ENCODE results near the gene PA2G4.
"Not testable (repeated sequence)": the region's sequence is repeated elsewhere in the genome, so short reads cannot be mapped to it uniquely, and the experiment has no call there.

PA2G4 gene

GRCh38 chr12:56143870-56144269 lies 39.5 kb downstream of the PA2G4 start:
- H3K9me3 Mint-ChIP-seq, result no peaks in the 10 kb centered on the region

DNA sequence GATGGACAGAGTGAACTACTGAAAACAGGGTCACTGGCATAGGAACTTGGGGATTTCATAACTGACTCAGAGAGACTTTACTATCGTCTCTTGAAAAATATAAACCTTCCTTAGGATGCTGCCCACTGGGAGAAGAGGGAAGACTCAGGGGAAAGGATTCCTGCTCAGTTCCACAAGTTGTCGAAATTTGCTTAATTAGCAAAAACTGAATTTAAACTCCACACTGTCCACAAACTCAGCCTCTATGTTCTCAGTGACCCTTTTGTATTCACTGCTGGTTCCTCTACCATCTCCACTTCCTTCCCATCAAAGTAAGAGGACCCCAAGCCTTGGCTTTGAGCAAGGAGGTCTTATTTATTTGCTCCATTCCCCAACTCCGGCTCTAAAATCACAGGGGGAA lies 40.9 kb downstream of the PA2G4 start:
- no peaks in the 10 kb centered on the region for H3K9me3 Mint-ChIP-seq
- no peak overlapping the region for H3K4me3 Mint-ChIP-seq
- H3K36me3 Mint-ChIP-seq (ENCODE audit: low read depth), result peaks cover 55% of the 10 kb centered on the region
- no peak for DNase-seq (ENCODE audit: low spot score)
- no peak overlapping the region for H3K27ac Mint-ChIP-seq
- H3K4me1 Mint-ChIP-seq (ENCODE audit: low read depth), result peaks cover 26% of the 10 kb centered on the region
- no peaks in the 10 kb centered on the region for H3K27me3 Mint-ChIP-seq (ENCODE audit: low read depth)

More at GRCh38 chr12:56143870-56144269, 39.5 kb downstream of the PA2G4 start:
- Mint-ChIP-seq H3K4me1 (ENCODE audit: low read depth) (peaks cover 27% of the 10 kb centered on the region), H3K27me3 (ENCODE audit: low read depth) (no peaks in the 10 kb centered on the region), H3K27ac (peak overlapping the region; percentile 22), H3K36me3 (ENCODE audit: low read depth) (peaks cover 65% of the 10 kb centered on the region), H3K4me3 (no peak overlapping the region)
- no peak for DNase-seq (ENCODE audit: low spot score)

- no peak for DNase-seq (ENCODE audit: low spot score)
- H3K9me3 Mint-ChIP-seq, result no peaks in the 10 kb centered on the region
- peaks cover 30% of the 10 kb centered on the region for H3K4me1 Mint-ChIP-seq (ENCODE audit: low read depth)
- H3K27ac Mint-ChIP-seq, result peak overlapping the region; percentile 50
- no peaks in the 10 kb centered on the region for H3K27me3 Mint-ChIP-seq (ENCODE audit: low read depth)
- H3K36me3 Mint-ChIP-seq (ENCODE audit: low read depth), result peaks cover 44% of the 10 kb centered on the region
- no peak overlapping the region for H3K4me3 Mint-ChIP-seq
Measured at GRCh38 chr12:56146492-56147460, 42.4 kb downstream of the PA2G4 start.

- Mint-ChIP-seq H3K27me3 (ENCODE audit: low read depth) (no peaks in the 10 kb centered on the region), H3K4me3 (peak overlapping the region; percentile 94), H3K9me3 (no peaks in the 10 kb centered on the region), H3K4me1 (ENCODE audit: low read depth) (peaks cover 35% of the 10 kb centered on the region), H3K36me3 (ENCODE audit: low read depth) (peaks cover 14% of the 10 kb centered on the region), H3K27ac (peak overlapping the region; percentile 100)
- no peak for DNase-seq (ENCODE audit: low spot score)
Measured at GRCh38 chr12:56150563-56150962, 46.2 kb downstream of the PA2G4 start.

DNA sequence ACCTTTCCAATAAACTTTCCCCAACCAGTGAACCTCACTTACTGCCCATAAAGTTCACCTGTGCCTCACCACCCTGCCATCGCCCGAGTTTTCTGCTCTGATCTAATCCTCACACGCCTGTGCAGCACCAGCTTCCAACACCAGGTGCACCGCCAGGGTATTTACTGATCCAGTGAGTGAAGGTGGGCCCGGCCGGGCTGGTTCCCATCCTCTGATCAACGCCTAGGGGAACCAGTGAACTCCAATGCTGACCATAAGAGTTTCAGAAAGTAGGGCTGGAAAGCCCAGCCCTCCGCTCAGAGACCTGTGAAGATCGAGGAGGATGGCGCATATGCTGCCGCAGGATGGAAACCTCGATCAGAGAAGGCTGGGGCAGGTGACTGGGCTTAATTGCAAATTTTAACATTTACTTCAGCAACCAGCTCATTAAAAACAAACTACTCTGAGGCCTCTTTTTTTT lies 47.3 kb downstream of the PA2G4 start:
- Mint-ChIP-seq H3K27me3 (ENCODE audit: low read depth) (no peaks in the 10 kb centered on the region), H3K27ac (peak overlapping the region; percentile 100), H3K36me3 (ENCODE audit: low read depth) (peaks cover 16% of the 10 kb centered on the region), H3K4me1 (ENCODE audit: low read depth) (peaks cover 36% of the 10 kb centered on the region), H3K4me3 (peak overlapping the region; percentile 94), H3K9me3 (no peaks in the 10 kb centered on the region)
- peak; percentile 61 for DNase-seq (ENCODE audit: low spot score)

DNA sequence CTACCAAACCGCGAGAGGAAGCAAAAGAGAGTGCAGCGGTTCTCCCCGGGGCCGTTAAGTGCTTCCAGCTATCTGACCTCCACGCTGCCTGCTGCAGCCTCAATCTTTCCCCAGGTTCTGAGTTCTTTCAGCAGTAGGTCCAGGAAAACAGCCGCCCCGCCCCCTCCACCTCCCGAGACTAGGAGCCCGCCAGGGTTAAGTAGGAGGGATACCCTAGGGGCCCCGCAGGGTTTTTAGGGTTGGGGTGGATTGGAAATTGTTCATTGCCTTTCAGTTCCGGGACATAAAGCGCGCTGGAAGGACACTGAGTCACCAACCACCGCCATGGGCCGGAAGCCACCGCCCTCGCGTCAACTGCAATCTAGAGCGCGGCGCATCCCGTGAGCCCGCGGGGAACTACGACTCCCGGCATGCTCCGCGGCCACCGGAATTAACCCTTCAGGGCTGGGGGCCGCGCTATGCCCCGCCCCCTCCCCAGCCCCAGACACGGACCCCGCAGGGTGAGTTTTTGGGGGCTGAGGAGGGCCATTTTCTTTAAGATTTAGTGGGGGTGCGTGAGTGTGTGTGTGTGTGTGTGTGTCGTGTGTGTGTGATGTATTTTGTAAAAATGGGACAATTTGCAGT lies 47.9 kb downstream of the PA2G4 start, which contains the start of gene MYL6B:
Gene MYL6B, plus strand, starts transcription at position 456 of the 624 bp plus-strand sequence. CDS start 1,332 bp downstream, outside the sequence.
- H3K36me3 Mint-ChIP-seq (ENCODE audit: low read depth), result peaks cover 14% of the 10 kb centered on the region
- peak within 1 kb of the TSS; percentile 100 for H3K27ac Mint-ChIP-seq
- no peaks in the 10 kb centered on the region for H3K27me3 Mint-ChIP-seq (ENCODE audit: low read depth)
- peak; percentile 97 for DNase-seq (ENCODE audit: low spot score)
- H3K4me3 Mint-ChIP-seq, result peak within 1 kb of the TSS; percentile 94
- peaks cover 35% of the 10 kb centered on the region for H3K4me1 Mint-ChIP-seq (ENCODE audit: low read depth)
- no peaks in the 10 kb centered on the region for H3K9me3 Mint-ChIP-seq

DNA sequence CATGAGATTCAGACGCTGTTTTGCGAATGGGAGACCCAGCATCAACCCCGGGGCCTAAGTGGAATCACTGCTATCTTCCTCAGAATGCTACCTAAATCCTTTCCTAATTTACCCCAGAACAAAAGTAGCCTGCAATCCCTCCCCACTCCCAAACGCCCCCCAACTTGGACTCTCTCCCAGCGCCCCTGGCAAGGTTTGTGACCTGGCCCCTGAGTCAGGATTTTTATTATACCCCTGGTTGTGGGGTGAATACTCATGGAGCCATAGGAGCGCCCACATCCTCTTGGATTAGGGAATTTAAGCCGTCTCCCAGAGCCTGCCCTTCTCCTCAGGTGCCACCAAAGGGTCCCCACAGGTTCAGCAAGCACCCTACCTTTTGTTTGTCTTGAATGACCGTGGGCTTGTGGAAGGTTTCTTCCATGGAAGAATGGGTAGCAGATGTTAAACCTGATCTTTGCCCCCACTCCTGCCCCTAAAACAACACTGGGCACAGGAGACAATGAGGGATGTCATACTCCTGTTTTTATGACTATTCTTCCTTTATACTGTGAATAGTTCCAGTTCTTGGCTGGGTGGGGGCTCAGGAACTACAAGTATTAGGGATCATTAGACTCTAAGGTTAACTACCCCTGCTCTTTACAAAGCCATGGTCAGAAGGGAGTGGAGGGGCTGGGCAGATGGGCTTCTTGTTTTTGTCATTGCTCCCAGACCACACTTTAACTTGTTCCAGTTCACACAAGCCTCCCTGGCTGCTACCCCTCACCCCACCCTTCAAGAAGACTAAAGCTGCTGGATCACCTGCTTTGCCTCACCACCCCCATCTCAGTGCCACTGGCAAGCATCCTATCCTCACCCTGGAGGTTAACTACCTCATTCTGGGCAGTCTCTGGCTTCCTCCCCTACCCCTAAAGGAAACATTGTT lies 48.7 kb downstream of the PA2G4 start:
- DNase-seq (ENCODE audit: low spot score), result no peak
- Mint-ChIP-seq H3K4me1 (ENCODE audit: low read depth) (peaks cover 36% of the 10 kb centered on the region), H3K9me3 (no peaks in the 10 kb centered on the region), H3K36me3 (ENCODE audit: low read depth) (peaks cover 17% of the 10 kb centered on the region), H3K4me3 (peak overlapping the region; percentile 94), H3K27ac (peak overlapping the region; percentile 100), H3K27me3 (ENCODE audit: low read depth) (no peaks in the 10 kb centered on the region)

DNA sequence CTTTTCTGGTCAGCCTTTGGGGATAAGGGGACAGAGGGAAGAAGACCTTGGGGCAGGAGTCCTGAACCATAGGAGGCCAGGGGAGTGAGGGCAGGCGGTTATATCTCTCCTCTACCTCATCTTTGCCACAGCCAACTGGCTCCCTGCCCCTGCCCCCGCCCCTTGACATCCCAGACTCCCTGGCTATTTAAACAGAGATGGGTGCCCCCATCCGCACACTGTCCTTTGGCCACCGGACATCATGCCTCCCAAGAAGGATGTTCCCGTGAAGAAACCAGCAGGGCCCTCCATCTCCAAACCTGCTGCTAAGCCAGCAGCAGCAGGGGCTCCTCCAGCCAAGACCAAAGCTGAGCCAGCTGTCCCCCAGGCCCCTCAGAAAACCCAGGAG lies 49.3 kb downstream of the PA2G4 start:
- Mint-ChIP-seq H3K36me3 (ENCODE audit: low read depth) (peaks cover 23% of the 10 kb centered on the region), H3K9me3 (no peaks in the 10 kb centered on the region), H3K4me1 (ENCODE audit: low read depth) (peaks cover 36% of the 10 kb centered on the region), H3K27ac (peak overlapping the region; percentile 100), H3K4me3 (peak overlapping the region; percentile 94), H3K27me3 (ENCODE audit: low read depth) (no peaks in the 10 kb centered on the region)
- no peak for DNase-seq (ENCODE audit: low spot score)

DNA sequence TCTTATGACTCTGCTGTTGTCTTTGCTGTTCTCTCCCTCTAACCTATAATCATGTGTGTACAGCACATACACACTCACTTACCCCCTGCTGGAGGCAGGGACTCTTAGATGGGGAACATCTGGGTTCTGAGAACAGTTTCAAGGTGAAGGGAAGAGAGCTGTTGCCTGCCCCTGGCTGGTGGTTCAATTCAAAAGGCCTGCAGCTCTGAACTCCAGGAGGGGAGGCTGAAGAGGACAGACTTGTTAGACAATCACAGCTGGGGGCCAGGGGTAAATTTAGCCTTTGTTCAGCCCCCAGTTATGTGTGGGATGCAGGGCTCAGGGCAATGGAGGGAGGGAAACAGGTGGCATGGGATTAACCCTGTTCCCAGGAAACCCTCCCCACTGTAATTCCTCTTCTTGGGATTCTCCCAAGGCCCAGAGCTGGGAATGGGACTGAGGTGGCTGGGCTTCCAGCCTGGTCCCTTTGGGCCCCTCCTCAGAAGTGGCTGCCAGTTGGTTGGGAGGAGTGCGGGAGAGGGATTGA lies 50.0 kb downstream of the PA2G4 start:
- no peaks in the 10 kb centered on the region for H3K27me3 Mint-ChIP-seq (ENCODE audit: low read depth)
- H3K27ac Mint-ChIP-seq, result no peak overlapping the region
- H3K4me3 Mint-ChIP-seq, result peak overlapping the region; percentile 94
- peaks cover 29% of the 10 kb centered on the region for H3K36me3 Mint-ChIP-seq (ENCODE audit: low read depth)
- peaks cover 36% of the 10 kb centered on the region for H3K4me1 Mint-ChIP-seq (ENCODE audit: low read depth)
- DNase-seq (ENCODE audit: low spot score), result no peak
- H3K9me3 Mint-ChIP-seq, result no peaks in the 10 kb centered on the region

- no peaks in the 10 kb centered on the region for H3K9me3 Mint-ChIP-seq
- H3K4me1 Mint-ChIP-seq (ENCODE audit: low read depth), result peaks cover 37% of the 10 kb centered on the region
- no peak overlapping the region for H3K4me3 Mint-ChIP-seq
- peaks cover 31% of the 10 kb centered on the region for H3K36me3 Mint-ChIP-seq (ENCODE audit: low read depth)
- DNase-seq (ENCODE audit: low spot score), result no peak
- no peaks in the 10 kb centered on the region for H3K27me3 Mint-ChIP-seq (ENCODE audit: low read depth)
- no peak overlapping the region for H3K27ac Mint-ChIP-seq
Measured at GRCh38 chr12:56154818-56155217, 50.5 kb downstream of the PA2G4 start.

DNA sequence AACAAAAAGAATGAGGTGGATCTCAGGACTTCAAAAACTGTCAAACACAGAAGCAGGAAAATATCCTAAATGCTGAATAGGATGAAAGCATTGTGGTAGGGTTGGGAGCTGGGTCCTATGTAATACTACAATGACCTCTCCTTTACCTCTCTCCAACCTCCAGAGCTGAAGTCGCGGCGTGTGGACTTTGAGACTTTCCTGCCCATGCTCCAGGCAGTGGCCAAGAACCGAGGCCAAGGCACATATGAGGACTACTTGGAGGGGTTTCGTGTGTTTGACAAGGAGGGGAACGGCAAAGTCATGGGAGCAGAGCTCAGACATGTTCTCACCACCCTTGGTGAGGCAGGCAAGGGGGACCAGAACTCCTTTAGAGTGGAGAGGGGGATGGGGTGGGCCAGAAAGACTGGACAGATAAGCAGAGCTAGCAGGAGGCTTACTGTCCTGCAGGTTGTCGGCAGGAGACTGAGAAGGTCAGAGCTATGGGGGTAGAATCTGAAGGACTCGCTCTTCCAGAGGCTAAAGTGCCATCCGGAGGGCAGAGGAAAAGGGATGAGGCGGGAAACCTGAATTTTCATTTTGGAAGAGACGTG lies 51.0 kb downstream of the PA2G4 start:
- no peaks in the 10 kb centered on the region for H3K9me3 Mint-ChIP-seq
- DNase-seq (ENCODE audit: low spot score), result no peak
- H3K27ac Mint-ChIP-seq, result peak overlapping the region; percentile 13
- H3K36me3 Mint-ChIP-seq (ENCODE audit: low read depth), result peaks cover 36% of the 10 kb centered on the region
- no peaks in the 10 kb centered on the region for H3K27me3 Mint-ChIP-seq (ENCODE audit: low read depth)
- H3K4me3 Mint-ChIP-seq, result peak overlapping the region; percentile 28
- peaks cover 40% of the 10 kb centered on the region for H3K4me1 Mint-ChIP-seq (ENCODE audit: low read depth)

DNA sequence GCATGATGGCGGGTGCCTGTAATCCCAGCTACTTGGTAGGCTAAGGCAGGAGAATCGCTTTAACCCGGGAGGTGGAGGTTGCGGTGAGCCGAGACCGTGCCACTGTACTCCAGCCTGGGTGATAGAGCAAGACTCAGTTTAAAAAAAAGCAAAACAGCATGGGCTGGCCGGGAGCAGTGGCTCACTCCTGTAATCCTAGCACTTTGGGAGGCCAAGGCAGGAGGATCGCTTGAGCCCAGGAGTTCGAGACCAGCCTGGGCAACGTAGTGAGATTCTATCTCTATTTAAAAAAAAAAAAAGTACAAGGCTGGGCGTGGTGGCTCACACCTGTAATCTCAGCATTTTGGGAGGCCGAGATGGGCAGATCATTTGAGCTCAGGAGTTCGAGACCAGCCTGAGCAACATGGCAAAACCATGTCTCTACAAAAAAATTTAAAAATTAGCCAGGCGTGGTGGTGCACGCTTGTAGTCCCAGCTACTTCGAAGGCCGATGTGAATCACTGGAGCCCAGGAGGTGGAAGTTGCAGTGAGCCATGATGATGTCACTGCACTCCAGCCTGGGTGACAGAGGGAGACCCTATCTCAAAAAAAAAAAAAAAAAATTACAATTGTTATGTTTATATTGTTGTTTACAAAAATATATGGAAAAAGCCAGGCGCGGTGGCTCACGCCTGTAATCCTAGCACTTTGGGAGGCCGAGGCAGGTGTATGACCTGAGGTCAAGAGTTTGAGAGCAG lies 52.3 kb downstream of the PA2G4 start:
- Mint-ChIP-seq H3K4me3 (peak overlapping the region; percentile 94), H3K27ac (peak overlapping the region; percentile 98), H3K4me1 (ENCODE audit: low read depth) (peaks cover 41% of the 10 kb centered on the region), H3K36me3 (ENCODE audit: low read depth) (peaks cover 48% of the 10 kb centered on the region)
- not testable (repeated sequence) for H3K27me3 Mint-ChIP-seq (ENCODE audit: low read depth); DNase-seq (ENCODE audit: low spot score); H3K9me3 Mint-ChIP-seq

All from T-helper 2 cell treated with Interferon-gamma antibody and Interleukin-4, amounts not matched to agents 5 μg/mL and 100 μg/mL, for 36 hours (primary cell).